WTC11 (cell line): ENCODE results near the gene CRELD1. TPM values are rescaled to one million over a fixed set of nuclear protein-coding genes. Genes with fewer than 3 reads are reported as not detected.

ENCODE experiments used
- ATAC-seq: fragments of 200-7000 bp; cut with Tn5 transposase; 2 replicates; pipeline ENCODE4 v1.10.0; 2021; ENCODE audit warnings: mild to moderate bottlenecking, moderate library complexity
- CTCF ChIA-PET: fragments of 300-600 bp; sonication (Branson Sonifier 250); formaldehyde crosslinking; loops from one replicate; lab custom pipeline; 2021; ENCODE audit warnings: antibody characterized with exemption; lab: Charles Lee
- POLR2A ChIA-PET: fragments of 350-600 bp; sonication (Branson Sonifier 250); formaldehyde crosslinking; loops from one replicate; lab custom pipeline; 2021; ENCODE audit warnings: antibody characterized with exemption; lab: Charles Lee
- DNase-seq: peaks from one replicate; pipeline ENCODE4 v3.0.0; 2021; ENCODE audit warnings: low spot score
- H3K27ac Mint-ChIP-seq: 2 replicates; pipeline ENCODE4 v1.8.0; 2021; ENCODE audit warnings: mixed read lengths
- H3K27me3 Mint-ChIP-seq: 2 replicates; pipeline ENCODE4 v1.8.0; 2021; ENCODE audit warnings: low read depth, mild to moderate bottlenecking, moderate library complexity, mixed read lengths
- H3K36me3 Mint-ChIP-seq: 2 replicates; pipeline ENCODE4 v1.8.0; 2021; ENCODE audit warnings: mixed read lengths
- H3K4me1 Mint-ChIP-seq: 2 replicates; pipeline ENCODE4 v1.8.0; 2022; ENCODE audit warnings: mixed read lengths
- H3K4me3 Mint-ChIP-seq: 2 replicates; pipeline ENCODE4 v1.8.0; 2021; ENCODE audit warnings: mild to moderate bottlenecking, moderate library complexity, mixed read lengths
- H3K9me3 Mint-ChIP-seq: 2 replicates; pipeline ENCODE4 v1.8.0; 2021; ENCODE audit warnings: mixed read lengths
- ARID4B ChIP-seq: sonication (generic); formaldehyde crosslinking; IDR thresholded peaks from 2 replicates; pipeline ENCODE4 v1.8.0; 2023; ENCODE audit warnings: missing genetic modification reagents, mild to moderate bottlenecking, borderline replicate concordance
- ATF2 ChIP-seq: sonication (generic); formaldehyde crosslinking; IDR thresholded peaks from 2 replicates; pipeline ENCODE4 v1.8.1; 2022; ENCODE audit warnings: low read depth, missing genetic modification reagents, borderline replicate concordance
- ATF6 ChIP-seq: sonication (generic); formaldehyde crosslinking; IDR thresholded peaks from 2 replicates; pipeline ENCODE4 v1.8.1; 2023; ENCODE audit warnings: mild to moderate bottlenecking, missing genetic modification reagents
- CDX4 ChIP-seq: fragments of 250-450 bp; sonication (Bioruptor Pico); IDR thresholded peaks from 2 replicates; pipeline ENCODE4 v1.9.0; 2021; ENCODE audit warnings: moderate library complexity, mild to moderate bottlenecking, inconsistent platforms, borderline replicate concordance
- CTCF ChIP-seq: fragments of 200-600 bp; IDR thresholded peaks from 2 replicates; pipeline ENCODE4 v1.8.0; 2022; ENCODE audit warnings: antibody characterized with exemption
- E2F4 ChIP-seq: sonication (generic); formaldehyde crosslinking; IDR thresholded peaks from 2 replicates; pipeline ENCODE4 v1.8.1; 2022; ENCODE audit warnings: low read depth, mild to moderate bottlenecking, moderate library complexity, missing genetic modification reagents, borderline replicate concordance
- GTF2I ChIP-seq: fragments of 250-450 bp; sonication (Bioruptor Pico); conservative IDR thresholded peaks from 2 replicates; pipeline ENCODE4 v1.4.0; 2021; ENCODE audit warnings: mild to moderate bottlenecking
- MLX ChIP-seq: sonication (generic); formaldehyde crosslinking; IDR thresholded peaks from 2 replicates; pipeline ENCODE4 v1.8.1; 2023; ENCODE audit warnings: mild to moderate bottlenecking, missing genetic modification reagents, moderate library complexity
- MXD4 ChIP-seq: fragments of 250-450 bp; sonication (Bioruptor Pico); IDR thresholded peaks from 2 replicates; pipeline ENCODE4 v1.8.0; 2021; ENCODE audit warnings: mild to moderate bottlenecking, moderate library complexity, borderline replicate concordance
- NFATC4 ChIP-seq: fragments of 250-450 bp; sonication (Bioruptor Pico); IDR thresholded peaks from 2 replicates; pipeline ENCODE4 v1.9.0; 2021; ENCODE audit warnings: mild to moderate bottlenecking
- ZNF219 ChIP-seq: sonication (generic); formaldehyde crosslinking; IDR thresholded peaks from 2 replicates; pipeline ENCODE4 v1.8.0; 2023; ENCODE audit warnings: missing genetic modification reagents, mild to moderate bottlenecking, borderline replicate concordance
- ZNF232 ChIP-seq: sonication (generic); formaldehyde crosslinking; IDR thresholded peaks from 2 replicates; pipeline ENCODE4 v1.8.0; 2022; ENCODE audit warnings: mild to moderate bottlenecking, missing genetic modification reagents
- ZNF396 ChIP-seq: fragments of 250-450 bp; sonication (Bioruptor Pico); IDR thresholded peaks from 2 replicates; pipeline ENCODE4 v1.8.0; 2021; ENCODE audit warnings: mild to moderate bottlenecking, moderate library complexity, borderline replicate concordance
- ZNF532 ChIP-seq: fragments of 250-450 bp; sonication (Bioruptor Pico); IDR thresholded peaks from 2 replicates; pipeline ENCODE4 v1.9.0; 2021; ENCODE audit warnings: mild to moderate bottlenecking, borderline replicate concordance
- total RNA-seq: library from RNA; stranded (reverse); gene quantifications from 3 replicates; pipeline ENCODE4 v1.2.3, GENCODE V29; 2021

CRELD1 gene
- total RNA-seq, 1 experiment from 2014 or later = 18.8 TPM

GRCh38 chr3:9951598-9951961 is 17.9 kb downstream of the CRELD1 start:
- H3K9me3 Mint-ChIP-seq = no peaks in the 10 kb centered on the region
- H3K27me3 Mint-ChIP-seq = peaks cover 26% of the 10 kb centered on the region
- POLR2A ChIA-PET = interaction anchor here (1.0 to 1.8 kb wide), 3 partner anchors 19 to 74 kb away, joined by 3 to 7 read pairs (median 3); partner anchors contain the start of genes CRELD1 and FANCD2
- H3K27ac Mint-ChIP-seq = no peak overlapping the region
- DNase-seq (no peak), ATAC-seq (no peak)
- peaks cover 28% of the 10 kb centered on the region for H3K4me1 Mint-ChIP-seq
- CTCF ChIA-PET = interaction anchor here (0.6 to 1.8 kb wide), 8 partner anchors 18 to 225 kb away, joined by 3 to 14 read pairs (median 3); partner anchors contain the start of genes CRELD1 and IL17RC
- peaks cover 3% of the 10 kb centered on the region; the same call in 1 of the 2 replicates for H3K36me3 Mint-ChIP-seq
- TF ChIP-seq MLX (CRISPR knock-in tag) (no peak), NFATC4 (CRISPR knock-in tag) (no peak), ZNF219 (CRISPR knock-in tag) (no peak), GTF2I (CRISPR knock-in tag) (peak; percentile 79; the same call in 1 of the 2 replicates), ATF6 (no peak), ZNF232 (CRISPR knock-in tag) (no peak), ZNF396 (CRISPR knock-in tag) (no peak), ATF2 (CRISPR knock-in tag) (no peak)
- peak overlapping the region; percentile 85 for H3K4me3 Mint-ChIP-seq

- POLR2A ChIA-PET = interaction anchor here (0.7 to 1.8 kb wide), 4 partner anchors 19 to 74 kb away, joined by 3 to 7 read pairs (median 4); partner anchors contain the start of genes CRELD1 and FANCD2
- peak; percentile 76 for DNase-seq
- Mint-ChIP-seq H3K9me3 (no peaks in the 10 kb centered on the region), H3K4me3 (peak within 1 kb of the TSS; percentile 85), H3K36me3 (peaks cover 3% of the 10 kb centered on the region; the same call in 1 of the 2 replicates), H3K27ac (no peak within 1 kb of the TSS), H3K27me3 (peaks cover 26% of the 10 kb centered on the region), H3K4me1 (peaks cover 30% of the 10 kb centered on the region)
- ATAC-seq = peak; percentile 69
- CTCF ChIA-PET = interaction anchor here (0.6 to 1.8 kb wide), 6 partner anchors 19 to 36 kb away, joined by 3 to 14 read pairs (median 4); partner anchors contain the start of genes CRELD1 and IL17RC
- TF ChIP-seq ZNF532 (CRISPR knock-in tag) (0 out of 2 replicates have a peak, but pooled peaks have one; percentile 60), CTCF (no peak), CDX4 (CRISPR knock-in tag) (no peak), ARID4B (CRISPR knock-in tag) (peak; percentile 75; the same call in 1 of the 2 replicates), E2F4 (CRISPR knock-in tag) (0 out of 2 replicates have a peak, but pooled peaks have one; percentile 60), MXD4 (no peak)
These were observed 18.6 kb downstream of the CRELD1 start, which contains the start of gene PRRT3 for GRCh38 chr3:9951962-9952805. Gene PRRT3 (minus strand): TSS chr3:9952408. CDS start chr3:9950115, 2,293 bp downstream.
